Lower leg skin (tissue), 4 donors: Measurements from ENCODE around the gene SDCBP2. TPM values are rescaled to one million over a fixed set of nuclear protein-coding genes. Genes with fewer than 3 reads are reported as not detected.

Experiments used
- DNase-seq, 2 donors: peaks; one replicate each; pipeline ENCODE4 v3.0.0-alpha.2; 2019; ENCODE audit warnings: low spot score in 2 of 2
- H3K4me3 ChIP-seq: fragments of 200-600 bp; sonication (generic); 2 replicates; pipeline ENCODE4 v1.5.1; 2017; ENCODE audit warnings: mild to moderate bottlenecking, low read depth; ENCODE audit not compliant: poor library complexity, severe bottlenecking
- CTCF ChIP-seq, 3 donors: fragments of 450-650 bp; IDR thresholded peaks; one replicate each; pipeline ENCODE4 v1.5.1; 2016; ENCODE audit warnings: antibody characterized with exemption in 3 of 3, mild to moderate bottlenecking in 3 of 3, moderate library complexity in 2 of 3
- POLR2A ChIP-seq, 2 donors: fragments of 450-650 bp; IDR thresholded peaks; one replicate each; pipeline ENCODE4 v1.6.1; 2016 to 2017; ENCODE audit warnings: antibody characterized with exemption in 2 of 2, mild to moderate bottlenecking in 1 of 2, moderate library complexity in 1 of 2
- WGBS, 2 donors: methylation state at CpG; one replicate each; pipeline ENCODE4 v1.1.5; 2018; 5-methylcytosine and 5-hydroxymethylcytosine counted together
- intact Hi-C: fragments of 100-400 bp; cut with DNase I; formaldehyde crosslinking; loops from one replicate; pipeline ENCODE4 v1.15.0; 2023; ENCODE audit warnings: low total_unique reads
- total RNA-seq, 4 donors: library from RNA; depleted of rRNA; stranded (reverse); fragments of >200 nt; gene quantifications; one replicate each; pipeline ENCODE4 v1.1.0, GENCODE V29; 2016

The SDCBP2 gene
- total RNA-seq, 4 donors from 2014 or later, result 141 to 206 (median 181) TPM

- intact Hi-C loops, result loop anchor here (5.0 to 10.0 kb wide), 2 partner anchors 127 to 194 kb away; no protein-coding TSS in a partner anchor
- no peak overlapping the region for H3K4me3 ChIP-seq
- 83 to 85% methylated on average over 12 of the region's 12 CpGs for WGBS, 2 donors
- no peak for DNase-seq
- TF ChIP-seq CTCF (IDR thresholded peaks at IDR 0.05), result no peak
- no peak for TF ChIP-seq POLR2A (IDR thresholded peaks at IDR 0.05)
Observed at GRCh38 chr20:1310506-1311190, 18.3 kb downstream of the SDCBP2 start.

- DNase-seq, result no peak
- H3K4me3 ChIP-seq, result no peak overlapping the region
- no peak for TF ChIP-seq CTCF (IDR thresholded peaks at IDR 0.05)
- TF ChIP-seq POLR2A (IDR thresholded peaks at IDR 0.05), result no peak
- 68 to 80% methylated on average over 6 to 8 of the region's 9 CpGs for WGBS, 2 donors
- intact Hi-C loops, result loop anchor here (5.0 to 10.0 kb wide), 2 partner anchors 127 to 195 kb away; no protein-coding TSS in a partner anchor
Observed at GRCh38 chr20:1310071-1310470, 18.9 kb downstream of the SDCBP2 start.

- H3K4me3 ChIP-seq, result no peak overlapping the region
- 90 to 93% methylated on average over 12 of the region's 12 CpGs for WGBS, 2 donors
- TF ChIP-seq CTCF (IDR thresholded peaks at IDR 0.05), result no peak
- no peak for TF ChIP-seq POLR2A (IDR thresholded peaks at IDR 0.05)
- intact Hi-C loops, result no loop called here
- DNase-seq, result no peak
Observed at GRCh38 chr20:1309439-1309847, 19.5 kb downstream of the SDCBP2 start.

GRCh38 chr20:1308702-1309095 is 20.2 kb downstream of the SDCBP2 start:
- no peak for DNase-seq
- intact Hi-C loops, result no loop called here
- WGBS, 2 donors, result 83 to 88% methylated on average over 9 of the region's 9 CpGs
- H3K4me3 ChIP-seq, result no peak overlapping the region
- TF ChIP-seq CTCF (IDR thresholded peaks at IDR 0.05) (no peak), POLR2A (IDR thresholded peaks at IDR 0.05) (no peak)

GRCh38 chr20:1308067-1308701 is 20.8 kb downstream of the SDCBP2 start:
- no peak for TF ChIP-seq CTCF (IDR thresholded peaks at IDR 0.05)
- TF ChIP-seq POLR2A (IDR thresholded peaks at IDR 0.05), result no peak
- H3K4me3 ChIP-seq, result no peak overlapping the region
- WGBS, 2 donors, result 88 to 90% methylated on average over 13 of the region's 13 CpGs
- intact Hi-C loops, result no loop called here
- DNase-seq, result no peak
